Measurements from ENCODE around the gene CCNB2. TPM values are rescaled to one million over a fixed set of nuclear protein-coding genes. Genes with fewer than 3 reads are reported as not detected.

The CCNB2 gene
- polyA plus RNA-seq, 1 donor (not counting 4 experiments of a cell fraction or from before 2014, with no cell fraction given), result 36.9 TPM

DNA sequence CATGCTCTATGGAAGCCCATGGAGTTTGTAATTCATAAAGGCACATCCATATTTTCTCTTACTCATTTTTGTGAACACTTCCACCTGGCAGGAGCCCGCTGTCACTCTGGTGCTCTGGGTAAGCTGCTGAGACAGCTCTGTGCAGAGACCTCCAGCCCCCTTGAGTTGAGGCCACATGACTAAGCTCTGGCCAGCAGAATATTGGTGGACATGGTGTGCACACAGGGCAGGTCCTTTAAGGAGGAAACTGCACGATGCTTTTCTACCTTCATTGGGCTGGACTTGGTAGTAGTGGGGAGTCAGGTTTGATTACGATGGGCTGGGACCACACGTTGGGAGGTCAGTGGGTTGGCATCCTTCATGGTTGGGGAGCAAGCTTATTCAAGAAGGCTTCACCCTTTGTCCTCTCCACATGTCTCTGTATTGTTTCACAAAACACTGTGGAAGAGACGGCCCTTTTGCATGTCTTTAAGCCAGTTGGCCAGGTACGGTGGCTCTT lies 29.0 kb downstream of the CCNB2 start:
- Histone ChIP-seq H3K27me3 (ENCODE audit: control insufficient read depth, extremely low read depth, insufficient read depth, low read length) (no peaks in the 10 kb centered on the region), H3K9ac (ENCODE audit: control insufficient read depth, extremely low read depth, insufficient read depth, low read length) (no peak overlapping the region), H3K9me1 (ENCODE audit: control insufficient read depth, extremely low read depth, insufficient read depth, low read length) (no peaks in the 10 kb centered on the region), H3K4me3 (ENCODE audit: control insufficient read depth in 2 of 3, extremely low read depth in 1 of 3, insufficient read depth in 2 of 3, low read depth in 1 of 3, low read length in 3 of 3) (no peak overlapping the region), H3K4me2 (ENCODE audit: control insufficient read depth, extremely low read depth, insufficient read depth, low read depth, low read length) (no peak overlapping the region), H4K20me1 (ENCODE audit: control insufficient read depth, extremely low read depth, insufficient read depth, low read length) (no peaks in the 10 kb centered on the region), H3K36me3 (ENCODE audit: control insufficient read depth in 2 of 2, extremely low read depth in 1 of 2, insufficient read depth in 2 of 2, low read length in 2 of 2) (peaks cover 35 to 37% of the 10 kb centered on the region in 2 experiments), H3K79me2 (ENCODE audit: control insufficient read depth, insufficient read depth, low read length) (peaks cover 12% of the 10 kb centered on the region), H3K9me3 (ENCODE audit: control insufficient read depth, low read depth, low read length) (peaks cover 4% of the 10 kb centered on the region), H3K4me1 (ENCODE audit: control insufficient read depth, extremely low read depth, insufficient read depth, low read length) (no peaks in the 10 kb centered on the region), H3K27ac (ENCODE audit: control insufficient read depth, insufficient read depth, low read length) (no peak overlapping the region), H2AFZ (ENCODE audit: control insufficient read depth, low read length) (no peak overlapping the region)
- TF ChIP-seq, protein P1, sequence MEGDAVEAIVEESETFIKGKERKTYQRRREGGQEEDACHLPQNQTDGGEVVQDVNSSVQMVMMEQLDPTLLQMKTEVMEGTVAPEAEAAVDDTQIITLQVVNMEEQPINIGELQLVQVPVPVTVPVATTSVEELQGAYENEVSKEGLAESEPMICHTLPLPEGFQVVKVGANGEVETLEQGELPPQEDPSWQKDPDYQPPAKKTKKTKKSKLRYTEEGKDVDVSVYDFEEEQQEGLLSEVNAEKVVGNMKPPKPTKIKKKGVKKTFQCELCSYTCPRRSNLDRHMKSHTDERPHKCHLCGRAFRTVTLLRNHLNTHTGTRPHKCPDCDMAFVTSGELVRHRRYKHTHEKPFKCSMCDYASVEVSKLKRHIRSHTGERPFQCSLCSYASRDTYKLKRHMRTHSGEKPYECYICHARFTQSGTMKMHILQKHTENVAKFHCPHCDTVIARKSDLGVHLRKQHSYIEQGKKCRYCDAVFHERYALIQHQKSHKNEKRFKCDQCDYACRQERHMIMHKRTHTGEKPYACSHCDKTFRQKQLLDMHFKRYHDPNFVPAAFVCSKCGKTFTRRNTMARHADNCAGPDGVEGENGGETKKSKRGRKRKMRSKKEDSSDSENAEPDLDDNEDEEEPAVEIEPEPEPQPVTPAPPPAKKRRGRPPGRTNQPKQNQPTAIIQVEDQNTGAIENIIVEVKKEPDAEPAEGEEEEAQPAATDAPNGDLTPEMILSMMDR (optimal IDR thresholded peaks at IDR 0.05 in 1 of 3, IDR thresholded peaks at IDR 0.05 in 1 of 3, conservative IDR thresholded peaks at IDR 0.05 in 1 of 3; ENCODE audit: extremely low read depth in 1 of 3, insufficient read depth in 2 of 3, low read length in 3 of 3), result no peak
- TF ChIP-seq EZH2 (IDR thresholded peaks at IDR 0.05; ENCODE audit: low read length), result no peak
- FAIRE-seq (no peak), DNase-seq (ENCODE audit: low read depth, low spot score) (no peak)
- dilution Hi-C loops (cut with MboI; ENCODE audit: extremely low pct_ligation_motif_present, low sequenced_read_pairs), result no loop called here

GRCh38 chr15:59137566-59137965 lies 32.6 kb downstream of the CCNB2 start:
- peaks cover 36 to 47% of the 10 kb centered on the region in 2 experiments for H3K36me3 ChIP-seq (ENCODE audit: control insufficient read depth in 2 of 2, extremely low read depth in 1 of 2, insufficient read depth in 2 of 2, low read length in 2 of 2)
- H3K9me1 ChIP-seq (ENCODE audit: control insufficient read depth, extremely low read depth, insufficient read depth, low read length), result peaks cover 2% of the 10 kb centered on the region
- H2AFZ ChIP-seq (ENCODE audit: control insufficient read depth, low read length), result no peak overlapping the region
- no peaks in the 10 kb centered on the region for H4K20me1 ChIP-seq (ENCODE audit: control insufficient read depth, extremely low read depth, insufficient read depth, low read length)
- no peaks in the 10 kb centered on the region for H3K79me2 ChIP-seq (ENCODE audit: control insufficient read depth, insufficient read depth, low read length)
- H3K27ac ChIP-seq (ENCODE audit: control insufficient read depth, insufficient read depth, low read length), result no peak overlapping the region
- no peak overlapping the region for H3K4me2 ChIP-seq (ENCODE audit: control insufficient read depth, extremely low read depth, insufficient read depth, low read depth, low read length)
- dilution Hi-C loops (cut with MboI; ENCODE audit: extremely low pct_ligation_motif_present, low sequenced_read_pairs), result no loop called here
- no peaks in the 10 kb centered on the region for H3K9me3 ChIP-seq (ENCODE audit: control insufficient read depth, low read depth, low read length)
- FAIRE-seq (no peak), DNase-seq (ENCODE audit: low read depth, low spot score) (no peak)
- no peak overlapping the region for H3K9ac ChIP-seq (ENCODE audit: control insufficient read depth, extremely low read depth, insufficient read depth, low read length)
- peaks cover 12% of the 10 kb centered on the region for H3K4me1 ChIP-seq (ENCODE audit: control insufficient read depth, extremely low read depth, insufficient read depth, low read length)
- H3K27me3 ChIP-seq (ENCODE audit: control insufficient read depth, extremely low read depth, insufficient read depth, low read length), result no peaks in the 10 kb centered on the region
- TF ChIP-seq, protein P1 (optimal IDR thresholded peaks at IDR 0.05 in 1 of 3, IDR thresholded peaks at IDR 0.05 in 1 of 3, conservative IDR thresholded peaks at IDR 0.05 in 1 of 3; ENCODE audit: extremely low read depth in 1 of 3, insufficient read depth in 2 of 3, low read length in 3 of 3), result no peak
- no peak for TF ChIP-seq EZH2 (IDR thresholded peaks at IDR 0.05; ENCODE audit: low read length)
- H3K4me3 ChIP-seq (ENCODE audit: control insufficient read depth in 2 of 3, extremely low read depth in 1 of 3, insufficient read depth in 2 of 3, low read depth in 1 of 3, low read length in 3 of 3), result no peak overlapping the region

Measured in keratinocyte (primary cell).